Mesenchymal stem cell (in vitro differentiated cells and primary cell): ENCODE measurements around the gene POLR2I.
"Not testable (repeated sequence)": the region's sequence is repeated elsewhere in the genome, so short reads cannot be mapped to it uniquely, and the experiment has no call there.

Experiments used
- DNase-seq: peaks from one replicate; pipeline ENCODE4 v3.0.0-alpha.2; 2013
- H2AFZ ChIP-seq: one replicate; pipeline ENCODE4 v1.6.1; 2013; ENCODE audit warnings: low read depth, mild to moderate bottlenecking, control low read depth, inconsistent platforms, low read length, moderate library complexity
- H2AK5ac ChIP-seq: 2 replicates; pipeline ENCODE4 v1.6.1; 2013; ENCODE audit warnings: low read length, moderate library complexity, mild to moderate bottlenecking, inconsistent platforms; ENCODE audit not compliant: severe bottlenecking
- H2BK120ac ChIP-seq: one replicate; pipeline ENCODE4 v1.6.1; 2013; ENCODE audit warnings: low read depth, mild to moderate bottlenecking, inconsistent platforms, low read length, moderate library complexity
- H2BK12ac ChIP-seq, 2 experiments: one replicate each; pipeline ENCODE4 v1.6.1; 2013; ENCODE audit warnings: inconsistent platforms in 2 of 2, low read length in 2 of 2, mild to moderate bottlenecking in 2 of 2, moderate library complexity in 2 of 2, control low read depth in 1 of 2
- H2BK15ac ChIP-seq: one replicate; pipeline ENCODE4 v1.6.1; 2013; ENCODE audit warnings: mild to moderate bottlenecking, low read depth, inconsistent platforms; ENCODE audit not compliant: poor library complexity, severe bottlenecking
- H2BK5ac ChIP-seq: 2 replicates; pipeline ENCODE4 v1.6.1; 2013; ENCODE audit warnings: low read depth, mild to moderate bottlenecking, low read length, control low read depth, inconsistent platforms; ENCODE audit not compliant: poor library complexity, severe bottlenecking
- H3K14ac ChIP-seq, 2 experiments: one replicate each; pipeline ENCODE4 v1.6.1; 2013; ENCODE audit warnings: inconsistent platforms in 2 of 2, low read length in 2 of 2, control low read depth in 1 of 2, mild to moderate bottlenecking in 1 of 2, moderate library complexity in 1 of 2
- H3K18ac ChIP-seq, 2 experiments: one replicate each; pipeline ENCODE4 v1.6.1; 2013; ENCODE audit warnings: inconsistent platforms in 2 of 2, low read length in 2 of 2, control low read depth in 1 of 2, low read depth in 1 of 2, mild to moderate bottlenecking in 1 of 2
- H3K23ac ChIP-seq, 2 experiments: one replicate each; pipeline ENCODE4 v1.6.1; 2013; ENCODE audit warnings: inconsistent platforms in 2 of 2, low read length in 2 of 2, mild to moderate bottlenecking in 2 of 2, moderate library complexity in 2 of 2, control low read depth in 1 of 2
- H3K27ac ChIP-seq: 2 replicates; pipeline ENCODE4 v1.5.1; 2013; ENCODE audit warnings: mild to moderate bottlenecking, moderate library complexity, low read length, control low read depth, inconsistent platforms; ENCODE audit not compliant: poor library complexity, severe bottlenecking
- H3K27me3 ChIP-seq, 2 experiments: 2 replicates each; pipeline versions ENCODE4 v1.6.1 to v1.7.0; 2013; ENCODE audit warnings: low read length in 2 of 2, mild to moderate bottlenecking in 2 of 2, moderate library complexity in 2 of 2, control low read depth in 1 of 2, inconsistent platforms in 1 of 2; ENCODE audit not compliant: control insufficient read depth in 1 of 2, insufficient read depth in 1 of 2
- H3K36me3 ChIP-seq, 2 experiments: 2 replicates each; pipeline versions ENCODE4 v1.6.1 to v1.7.0; 2013; ENCODE audit warnings: low read length in 2 of 2, control low read depth in 1 of 2, inconsistent platforms in 1 of 2, low read depth in 1 of 2, mild to moderate bottlenecking in 1 of 2; ENCODE audit not compliant: insufficient read depth in 2 of 2, control insufficient read depth in 1 of 2
- H3K4ac ChIP-seq, 2 experiments: one replicate each; pipeline ENCODE4 v1.6.1; 2013; ENCODE audit warnings: inconsistent platforms in 2 of 2, low read length in 2 of 2, mild to moderate bottlenecking in 2 of 2, moderate library complexity in 2 of 2, control low read depth in 1 of 2, low read depth in 1 of 2
- H3K4me1 ChIP-seq: 2 replicates; pipeline ENCODE4 v1.6.1; 2013; ENCODE audit warnings: low read depth, low read length, control low read depth; ENCODE audit not compliant: control insufficient read depth, insufficient read depth
- H3K4me2 ChIP-seq: 2 replicates; pipeline ENCODE4 v1.6.1; 2013; ENCODE audit warnings: low read length, mild to moderate bottlenecking, inconsistent platforms; ENCODE audit not compliant: poor library complexity, severe bottlenecking
- H3K4me3 ChIP-seq, 2 experiments: 2 replicates each; pipeline versions ENCODE4 v1.5.1 to v1.7.0; 2013; ENCODE audit warnings: low read length in 2 of 2, mild to moderate bottlenecking in 2 of 2, control low read depth in 1 of 2, low read depth in 1 of 2; ENCODE audit not compliant: insufficient read depth in 1 of 2
- H3K79me1 ChIP-seq: replicated peaks from 2 replicates; pipeline ENCODE4 v1.6.1; 2013; ENCODE audit warnings: mild to moderate bottlenecking, control low read depth, low read length, inconsistent platforms; ENCODE audit not compliant: poor library complexity, severe bottlenecking
- H3K9ac ChIP-seq: 2 replicates; pipeline ENCODE4 v1.7.0; 2013; ENCODE audit warnings: mild to moderate bottlenecking, low read length, moderate library complexity
- H3K9me3 ChIP-seq: 2 replicates; pipeline ENCODE4 v1.7.0; 2013; ENCODE audit warnings: mild to moderate bottlenecking, low read length; ENCODE audit not compliant: control insufficient read depth
- H4K8ac ChIP-seq: one replicate; pipeline ENCODE4 v1.6.1; 2013; ENCODE audit warnings: inconsistent platforms, mild to moderate bottlenecking, low read length, moderate library complexity
- H4K91ac ChIP-seq: one replicate; pipeline ENCODE4 v1.6.1; 2013; ENCODE audit warnings: mild to moderate bottlenecking, low read length, inconsistent platforms
- WGBS: methylation state at CpG from one replicate; pipeline ENCODE4 v1.1.7; 2013; ENCODE audit warnings: mixed read lengths; 5-methylcytosine and 5-hydroxymethylcytosine counted together

The POLR2I gene

GRCh38 chr19:36079389-36079945 lies 35.2 kb downstream of the POLR2I start:
- Histone ChIP-seq H3K79me1 (peaks cover 2% of the 10 kb centered on the region), H2BK15ac (no peak overlapping the region), H3K9me3 (no peaks in the 10 kb centered on the region), H4K91ac (no peak overlapping the region), H2BK12ac (no peak overlapping the region), H2AK5ac (no peak overlapping the region), H3K23ac (no peak overlapping the region), H3K14ac (no peak overlapping the region), H3K4ac (no peak overlapping the region), H3K27me3 (no peaks in the 10 kb centered on the region), H2AFZ (no peak overlapping the region), H3K4me2 (no peak overlapping the region), H3K36me3 (peaks cover 0 to 28% of the 10 kb centered on the region in 2 experiments), H2BK120ac (no peak overlapping the region), H3K4me1 (peaks cover 2% of the 10 kb centered on the region), H3K27ac (no peak overlapping the region), H3K4me3 (no peak overlapping the region), H2BK5ac (no peak overlapping the region), H3K18ac (no peak overlapping the region), H4K8ac (no peak overlapping the region), H3K9ac (no peak overlapping the region)
- WGBS: 97% methylated on average over 3 of the region's 3 CpGs
- no peak for DNase-seq

DNA sequence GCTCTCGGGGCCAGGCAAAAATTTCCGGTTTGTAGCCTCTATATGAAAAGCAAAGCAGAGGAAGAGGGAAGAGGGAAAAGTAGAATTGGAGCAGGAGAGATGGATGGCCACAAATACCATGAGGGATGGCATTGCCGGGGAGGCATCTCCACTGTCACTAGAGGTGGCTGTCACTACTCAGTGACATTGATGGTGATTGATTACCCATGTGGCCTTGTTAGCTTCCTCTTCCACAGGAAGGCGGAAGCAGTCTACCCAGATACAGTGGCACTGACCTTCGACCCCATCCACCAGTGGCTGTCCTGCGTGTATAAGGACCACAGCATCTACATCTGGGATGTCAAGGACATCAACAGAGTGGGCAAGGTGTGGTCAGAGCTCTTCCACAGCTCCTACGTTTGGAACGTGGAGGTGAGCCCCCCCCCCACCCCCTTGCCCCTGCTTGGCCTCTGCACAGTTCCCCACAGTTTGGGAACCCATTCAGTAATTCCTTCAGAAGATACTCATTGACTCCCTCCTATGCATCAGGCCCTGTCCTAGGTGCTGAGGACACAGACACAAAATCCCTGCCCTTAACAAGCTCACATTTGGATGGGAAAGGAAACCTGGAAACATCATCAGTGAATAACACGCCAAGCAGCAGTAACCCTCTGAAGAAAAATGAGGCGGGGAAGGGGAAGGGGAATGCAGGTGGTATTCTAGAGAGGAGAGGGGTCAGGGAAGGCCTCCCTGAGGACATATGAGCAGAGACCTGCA lies 41.4 kb downstream of the POLR2I start:
- no peak overlapping the region for H3K4ac ChIP-seq
- no peak overlapping the region for H2BK15ac ChIP-seq
- H4K8ac ChIP-seq: no peak overlapping the region
- H3K23ac ChIP-seq: no peak overlapping the region
- H2BK5ac ChIP-seq: no peak overlapping the region
- peaks cover 3% of the 10 kb centered on the region for H3K4me1 ChIP-seq
- H2AFZ ChIP-seq: no peak overlapping the region
- H3K36me3 ChIP-seq: peaks cover 0 to 14% of the 10 kb centered on the region in 2 experiments
- WGBS: 84% methylated on average over 10 of the region's 10 CpGs
- no peak overlapping the region for H3K14ac ChIP-seq
- no peak overlapping the region for H3K18ac ChIP-seq
- H4K91ac ChIP-seq: no peak overlapping the region
- H3K4me2 ChIP-seq: no peak overlapping the region
- no peak overlapping the region for H3K4me3 ChIP-seq
- H3K27ac ChIP-seq: no peak overlapping the region
- H3K9ac ChIP-seq: no peak overlapping the region
- H2BK12ac ChIP-seq: no peak overlapping the region
- no peak overlapping the region for H2BK120ac ChIP-seq
- H3K79me1 ChIP-seq: peaks cover 5% of the 10 kb centered on the region
- DNase-seq: no peak
- H2AK5ac ChIP-seq: no peak overlapping the region
- no peaks in the 10 kb centered on the region for H3K9me3 ChIP-seq
- no peaks in the 10 kb centered on the region for H3K27me3 ChIP-seq

DNA sequence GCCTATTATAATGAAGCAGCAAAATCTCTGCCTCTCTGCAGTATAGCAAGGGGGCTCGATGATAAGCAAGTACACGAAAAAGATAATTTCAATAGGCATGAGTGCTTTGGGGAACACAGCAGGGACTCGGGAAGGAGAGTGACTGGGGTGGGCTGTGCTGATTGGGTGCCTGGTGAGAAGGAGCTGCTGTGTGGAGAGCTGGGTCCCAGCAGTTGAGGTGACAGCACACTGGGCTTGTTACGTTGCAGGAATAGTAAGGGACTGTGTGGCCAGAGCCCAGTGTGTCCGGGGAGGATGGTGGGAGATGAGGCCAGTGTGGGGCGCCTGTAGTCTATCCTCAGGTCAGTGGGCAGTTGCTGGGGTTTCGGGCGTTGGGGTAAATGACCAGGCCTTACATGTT lies 42.6 kb downstream of the POLR2I start:
- Histone ChIP-seq H3K18ac (no peak overlapping the region), H3K4me3 (no peak overlapping the region), H3K27me3 (no peaks in the 10 kb centered on the region), H3K4me1 (peaks cover 3% of the 10 kb centered on the region), H3K14ac (no peak overlapping the region), H2BK15ac (no peak overlapping the region), H3K4ac (no peak overlapping the region), H3K9ac (no peak overlapping the region), H4K8ac (no peak overlapping the region), H2BK120ac (no peak overlapping the region), H3K9me3 (no peaks in the 10 kb centered on the region), H3K4me2 (no peak overlapping the region), H3K23ac (no peak overlapping the region), H2AK5ac (no peak overlapping the region), H3K27ac (no peak overlapping the region), H2BK5ac (no peak overlapping the region), H3K79me1 (peaks cover 5% of the 10 kb centered on the region), H4K91ac (no peak overlapping the region), H2BK12ac (no peak overlapping the region), H2AFZ (no peak overlapping the region), H3K36me3 (peaks cover 3 to 22% of the 10 kb centered on the region in 2 experiments)
- 92% methylated on average over 8 of the region's 8 CpGs for WGBS
- no peak for DNase-seq

GRCh38 chr19:36068810-36069499 lies 45.7 kb downstream of the POLR2I start:
- H3K4ac ChIP-seq, H3K4me1 ChIP-seq, H3K23ac ChIP-seq, H3K9ac ChIP-seq, H4K91ac ChIP-seq, H3K27ac ChIP-seq, H2BK120ac ChIP-seq, H2AK5ac ChIP-seq, DNase-seq, H3K14ac ChIP-seq, H2BK5ac ChIP-seq, H4K8ac ChIP-seq, H3K4me2 ChIP-seq, H3K18ac ChIP-seq, H3K9me3 ChIP-seq, H3K4me3 ChIP-seq, H3K27me3 ChIP-seq, H3K79me1 ChIP-seq, H2BK15ac ChIP-seq, H2AFZ ChIP-seq, H2BK12ac ChIP-seq: not testable (repeated sequence)
- peaks cover 3 to 28% of the 10 kb centered on the region in 2 experiments for H3K36me3 ChIP-seq
- WGBS: 98% methylated on average over 9 of the region's 57 CpGs
